DND-41 (cell line): ENCODE measurements around the gene FGF9.

Source experiments
- ATAC-seq: fragments of 200-7000 bp; cut with Tn5 transposase; 3 replicates; pipeline ENCODE4 v1.9.1; 2021; ENCODE audit warnings: low read depth; ENCODE audit not compliant: insufficient read depth
- DNase-seq: peaks from one replicate; pipeline ENCODE4 v3.0.0-alpha.2; 2020
- H2AFZ ChIP-seq: 2 replicates; pipeline ENCODE4 v1.6.0; 2012; ENCODE audit warnings: low read depth, low read length
- H3K27ac ChIP-seq: 2 replicates; pipeline ENCODE4 v1.5.1; 2012; ENCODE audit warnings: low read length, inconsistent platforms
- H3K27me3 ChIP-seq: fragments of 200-600 bp; sonication (generic); 2 replicates; pipeline ENCODE4 v1.6.0; 2012; ENCODE audit warnings: low read length, mild to moderate bottlenecking, inconsistent platforms; ENCODE audit not compliant: insufficient read depth, poor library complexity
- H3K36me3 ChIP-seq: 2 replicates; pipeline ENCODE4 v1.5.1; 2012; ENCODE audit warnings: low read length, inconsistent platforms; ENCODE audit not compliant: insufficient read depth
- H3K4me1 ChIP-seq: 2 replicates; pipeline ENCODE4 v1.5.1; 2012; ENCODE audit warnings: mild to moderate bottlenecking, low read length; ENCODE audit not compliant: insufficient read depth
- H3K4me2 ChIP-seq: 2 replicates; pipeline ENCODE4 v1.6.0; 2012; ENCODE audit warnings: mild to moderate bottlenecking, moderate library complexity, low read length, inconsistent platforms; ENCODE audit not compliant: insufficient read depth
- H3K4me3 ChIP-seq, 2 experiments: fragments of 200-600 bp in 1 of 2; shearing (Covaris generic) in 1 of 2; 2 replicates each; pipeline ENCODE4 v1.5.1; 2012 to 2016; ENCODE audit warnings: inconsistent platforms in 2 of 2, low read length in 2 of 2, mild to moderate bottlenecking in 2 of 2, low read depth in 1 of 2, moderate library complexity in 1 of 2
- H3K79me2 ChIP-seq: 2 replicates; pipeline ENCODE4 v1.6.0; 2012; ENCODE audit warnings: low read length, inconsistent platforms; ENCODE audit not compliant: insufficient read depth
- H3K9ac ChIP-seq: 2 replicates; pipeline ENCODE4 v1.6.0; 2012; ENCODE audit warnings: low read depth, mild to moderate bottlenecking, inconsistent platforms, low read length, moderate library complexity
- H3K9me3 ChIP-seq: 2 replicates; pipeline ENCODE4 v1.5.1; 2012; ENCODE audit warnings: low read length, moderate library complexity, mild to moderate bottlenecking, inconsistent platforms; ENCODE audit not compliant: insufficient read depth, severe bottlenecking
- H4K20me1 ChIP-seq: 2 replicates; pipeline ENCODE4 v1.6.0; 2012; ENCODE audit warnings: low read length; ENCODE audit not compliant: insufficient read depth
- EZH2 ChIP-seq: IDR thresholded peaks from 3 replicates; pipeline ENCODE4 v1.6.1; 2012; ENCODE audit warnings: borderline replicate concordance, low read depth, mild to moderate bottlenecking, moderate library complexity, low read length, inconsistent platforms; ENCODE audit not compliant: severe bottlenecking
- TF ChIP-seq, protein P1 (sequence below): IDR thresholded peaks from 2 replicates; pipeline ENCODE4 v1.5.1; 2012; ENCODE audit warnings: borderline replicate concordance, low read length, moderate library complexity, mild to moderate bottlenecking; ENCODE audit not compliant: poor library complexity, severe bottlenecking; ENCODE audit errors: extremely low read depth

The FGF9 gene

GRCh38 chr13:21694831-21695230, 24.0 kb downstream of the FGF9 start:
- no peaks in the 10 kb centered on the region for H3K36me3 ChIP-seq
- no peaks in the 10 kb centered on the region for H3K79me2 ChIP-seq
- H4K20me1 ChIP-seq: no peaks in the 10 kb centered on the region
- no peak overlapping the region for H3K4me3 ChIP-seq
- no peak overlapping the region for H2AFZ ChIP-seq
- DNase-seq: no peak
- no peak for ATAC-seq
- H3K27ac ChIP-seq: no peak overlapping the region
- TF ChIP-seq, protein P1, sequence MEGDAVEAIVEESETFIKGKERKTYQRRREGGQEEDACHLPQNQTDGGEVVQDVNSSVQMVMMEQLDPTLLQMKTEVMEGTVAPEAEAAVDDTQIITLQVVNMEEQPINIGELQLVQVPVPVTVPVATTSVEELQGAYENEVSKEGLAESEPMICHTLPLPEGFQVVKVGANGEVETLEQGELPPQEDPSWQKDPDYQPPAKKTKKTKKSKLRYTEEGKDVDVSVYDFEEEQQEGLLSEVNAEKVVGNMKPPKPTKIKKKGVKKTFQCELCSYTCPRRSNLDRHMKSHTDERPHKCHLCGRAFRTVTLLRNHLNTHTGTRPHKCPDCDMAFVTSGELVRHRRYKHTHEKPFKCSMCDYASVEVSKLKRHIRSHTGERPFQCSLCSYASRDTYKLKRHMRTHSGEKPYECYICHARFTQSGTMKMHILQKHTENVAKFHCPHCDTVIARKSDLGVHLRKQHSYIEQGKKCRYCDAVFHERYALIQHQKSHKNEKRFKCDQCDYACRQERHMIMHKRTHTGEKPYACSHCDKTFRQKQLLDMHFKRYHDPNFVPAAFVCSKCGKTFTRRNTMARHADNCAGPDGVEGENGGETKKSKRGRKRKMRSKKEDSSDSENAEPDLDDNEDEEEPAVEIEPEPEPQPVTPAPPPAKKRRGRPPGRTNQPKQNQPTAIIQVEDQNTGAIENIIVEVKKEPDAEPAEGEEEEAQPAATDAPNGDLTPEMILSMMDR: no peak
- no peak for TF ChIP-seq EZH2
- H3K4me1 ChIP-seq: no peaks in the 10 kb centered on the region
- H3K4me2 ChIP-seq: no peak overlapping the region
- H3K9ac ChIP-seq: no peak overlapping the region
- H3K9me3 ChIP-seq: no peaks in the 10 kb centered on the region
- peaks cover 23% of the 10 kb centered on the region for H3K27me3 ChIP-seq

DNA sequence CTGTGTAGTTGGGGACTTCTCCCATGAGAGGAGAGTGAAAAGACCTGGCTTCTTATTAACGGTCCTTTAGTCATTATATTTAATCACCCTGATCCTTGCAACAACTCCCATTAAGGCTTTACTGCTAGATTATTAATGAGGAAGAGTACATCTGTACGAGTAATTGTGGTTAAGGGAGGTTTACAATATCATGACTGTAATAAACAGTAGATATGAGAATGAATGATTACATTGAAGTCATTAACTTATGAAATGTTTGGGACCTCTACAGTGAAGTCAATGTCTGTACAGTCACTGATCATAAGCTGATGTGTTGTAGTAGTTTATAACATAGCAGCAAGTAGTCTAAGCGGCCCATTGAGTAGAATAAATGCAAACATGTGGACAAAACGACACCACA, 24.7 kb downstream of the FGF9 start:
- no peak for TF ChIP-seq EZH2
- TF ChIP-seq, protein P1: no peak
- H4K20me1 ChIP-seq: no peaks in the 10 kb centered on the region
- no peak for ATAC-seq

DNA sequence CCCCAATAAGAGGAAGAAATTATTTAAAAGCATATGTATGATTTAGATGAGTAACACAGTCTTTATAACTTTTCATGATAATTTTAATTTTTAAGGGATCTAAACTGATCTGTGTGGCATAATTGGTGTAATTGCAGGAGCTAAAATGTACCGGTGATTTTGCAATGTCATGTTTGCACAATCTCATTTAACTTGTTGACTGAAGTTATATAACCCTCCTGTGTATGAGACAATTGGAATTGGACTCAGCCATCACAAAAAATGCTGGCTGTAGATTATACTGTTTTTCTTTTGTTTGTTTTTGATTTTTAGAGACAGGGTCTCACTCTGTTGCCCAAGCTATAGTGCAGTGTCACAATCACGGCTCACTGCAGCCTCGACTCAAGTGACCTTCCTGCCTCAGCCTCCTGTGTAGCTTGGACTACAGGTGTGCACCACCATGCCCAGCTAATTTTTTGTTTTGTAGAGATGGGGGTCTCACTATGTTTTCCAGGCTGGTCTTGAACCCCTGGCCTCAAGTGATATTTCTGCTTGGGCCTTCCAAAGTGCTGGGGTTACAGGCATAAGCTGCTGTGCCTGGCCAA, 26.1 kb downstream of the FGF9 start:
- Histone ChIP-seq H3K4me2 (no peak overlapping the region), H2AFZ (no peak overlapping the region), H3K9ac (no peak overlapping the region), H3K9me3 (no peaks in the 10 kb centered on the region), H3K27ac (no peak overlapping the region), H3K36me3 (no peaks in the 10 kb centered on the region), H4K20me1 (no peaks in the 10 kb centered on the region), H3K79me2 (no peaks in the 10 kb centered on the region), H3K4me3 (no peak overlapping the region), H3K27me3 (peaks cover 12% of the 10 kb centered on the region), H3K4me1 (no peaks in the 10 kb centered on the region)
- ATAC-seq (no peak), DNase-seq (no peak)
- no peak for TF ChIP-seq EZH2
- TF ChIP-seq, protein P1: no peak

More for the DNA sequence above, 24.7 kb downstream of the FGF9 start:
- no peaks in the 10 kb centered on the region for H3K79me2 ChIP-seq
- no peaks in the 10 kb centered on the region for H3K36me3 ChIP-seq
- H2AFZ ChIP-seq: no peak overlapping the region
- H3K9ac ChIP-seq: no peak overlapping the region
- H3K4me3 ChIP-seq: no peak overlapping the region
- DNase-seq: no peak
- H3K4me1 ChIP-seq: no peaks in the 10 kb centered on the region
- H3K27me3 ChIP-seq: peaks cover 20% of the 10 kb centered on the region
- no peaks in the 10 kb centered on the region for H3K9me3 ChIP-seq
- H3K4me2 ChIP-seq: no peak overlapping the region
- no peak overlapping the region for H3K27ac ChIP-seq
